Measurements from ENCODE around the gene DNAH6. TPM values are rescaled to one million over a fixed set of nuclear protein-coding genes. Genes with fewer than 3 reads are reported as not detected.

DNAH6 gene
- total RNA-seq, 3 donors from 2014 or later: 2.3 to 4.1 (median 3.0) TPM

DNA sequence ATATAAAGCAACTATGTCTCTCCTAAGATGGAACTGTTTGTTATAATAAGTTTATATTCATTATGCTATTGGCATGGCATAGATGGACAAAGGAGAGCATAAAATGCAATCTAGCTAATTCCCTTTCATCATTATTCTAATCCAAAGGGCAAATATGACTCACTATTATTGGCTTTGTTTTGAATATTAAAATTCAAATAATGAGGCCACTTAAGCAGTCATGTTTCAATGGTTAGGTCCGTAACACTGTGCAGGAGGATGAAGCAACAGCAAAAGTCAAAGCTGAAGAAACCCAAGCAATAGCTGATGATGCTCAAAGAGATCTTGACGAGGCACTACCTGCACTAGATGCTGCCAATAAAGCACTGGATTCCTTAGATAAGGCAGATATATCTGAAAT, 187.5 kb downstream of the DNAH6 start:
- no peaks in the 10 kb centered on the region for H3K9me3 ChIP-seq
- intact Hi-C loops (cut with DNase I; ENCODE audit: low total_unique reads): no loop called here
- no peaks in the 10 kb centered on the region for H3K27me3 ChIP-seq
- no peak overlapping the region for H3K27ac ChIP-seq
- H3K36me3 ChIP-seq: no peaks in the 10 kb centered on the region
- TF ChIP-seq POLR2AphosphoS5 (IDR thresholded peaks at IDR 0.05) (no peak), POLR2A (IDR thresholded peaks at IDR 0.05) (no peak)
- TF ChIP-seq, protein P1, sequence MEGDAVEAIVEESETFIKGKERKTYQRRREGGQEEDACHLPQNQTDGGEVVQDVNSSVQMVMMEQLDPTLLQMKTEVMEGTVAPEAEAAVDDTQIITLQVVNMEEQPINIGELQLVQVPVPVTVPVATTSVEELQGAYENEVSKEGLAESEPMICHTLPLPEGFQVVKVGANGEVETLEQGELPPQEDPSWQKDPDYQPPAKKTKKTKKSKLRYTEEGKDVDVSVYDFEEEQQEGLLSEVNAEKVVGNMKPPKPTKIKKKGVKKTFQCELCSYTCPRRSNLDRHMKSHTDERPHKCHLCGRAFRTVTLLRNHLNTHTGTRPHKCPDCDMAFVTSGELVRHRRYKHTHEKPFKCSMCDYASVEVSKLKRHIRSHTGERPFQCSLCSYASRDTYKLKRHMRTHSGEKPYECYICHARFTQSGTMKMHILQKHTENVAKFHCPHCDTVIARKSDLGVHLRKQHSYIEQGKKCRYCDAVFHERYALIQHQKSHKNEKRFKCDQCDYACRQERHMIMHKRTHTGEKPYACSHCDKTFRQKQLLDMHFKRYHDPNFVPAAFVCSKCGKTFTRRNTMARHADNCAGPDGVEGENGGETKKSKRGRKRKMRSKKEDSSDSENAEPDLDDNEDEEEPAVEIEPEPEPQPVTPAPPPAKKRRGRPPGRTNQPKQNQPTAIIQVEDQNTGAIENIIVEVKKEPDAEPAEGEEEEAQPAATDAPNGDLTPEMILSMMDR (IDR thresholded peaks at IDR 0.05): no peak
- DNase-seq (ENCODE audit: low spot score in 2 of 2): no peak
- H3K4me1 ChIP-seq: no peaks in the 10 kb centered on the region
- H3K4me3 ChIP-seq: no peak overlapping the region

DNA sequence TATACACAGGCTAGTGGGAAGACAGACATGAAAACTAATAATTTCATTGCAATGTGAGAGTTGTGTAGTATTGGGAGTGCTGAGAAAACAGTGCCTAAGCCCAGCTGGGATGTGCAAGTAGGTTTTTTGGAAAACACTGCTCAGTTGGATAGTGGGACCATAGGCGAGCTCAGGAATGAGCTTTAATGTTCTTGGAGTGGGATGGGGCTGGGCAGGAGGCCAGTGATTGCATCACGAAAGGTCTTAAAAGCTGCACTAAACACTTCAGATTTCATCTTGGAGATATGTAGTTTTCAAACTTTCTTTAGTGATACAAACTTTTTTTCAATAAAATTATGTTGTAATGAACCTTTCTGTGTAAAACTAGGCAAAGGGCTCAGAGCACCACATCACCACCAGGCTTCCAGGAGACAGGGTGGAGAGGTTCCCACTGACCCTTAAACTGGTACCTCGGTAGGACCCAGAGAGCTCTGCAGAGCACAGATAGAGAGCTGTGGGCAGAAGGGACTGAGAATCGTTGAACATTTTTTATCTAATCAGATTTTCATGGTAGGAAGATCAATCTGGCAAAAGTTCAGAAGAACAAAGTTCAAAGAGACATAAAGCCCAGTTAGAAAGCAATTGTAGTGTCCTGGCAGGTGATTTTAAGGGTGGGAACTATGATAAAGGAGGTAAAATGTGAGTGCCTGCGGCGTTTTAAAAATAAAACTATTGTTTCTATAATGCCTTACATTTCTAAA, 188.4 kb downstream of the DNAH6 start:
- Histone ChIP-seq H3K4me3 (no peak overlapping the region), H3K4me1 (no peaks in the 10 kb centered on the region), H3K36me3 (no peaks in the 10 kb centered on the region), H3K27me3 (no peaks in the 10 kb centered on the region), H3K27ac (no peak overlapping the region), H3K9me3 (no peaks in the 10 kb centered on the region)
- no peak for DNase-seq (ENCODE audit: low spot score in 2 of 2)
- intact Hi-C loops (cut with DNase I; ENCODE audit: low total_unique reads): no loop called here
- TF ChIP-seq POLR2A (IDR thresholded peaks at IDR 0.05) (no peak), POLR2AphosphoS5 (IDR thresholded peaks at IDR 0.05) (no peak)
- TF ChIP-seq, protein P1 (IDR thresholded peaks at IDR 0.05): no peak

DNA sequence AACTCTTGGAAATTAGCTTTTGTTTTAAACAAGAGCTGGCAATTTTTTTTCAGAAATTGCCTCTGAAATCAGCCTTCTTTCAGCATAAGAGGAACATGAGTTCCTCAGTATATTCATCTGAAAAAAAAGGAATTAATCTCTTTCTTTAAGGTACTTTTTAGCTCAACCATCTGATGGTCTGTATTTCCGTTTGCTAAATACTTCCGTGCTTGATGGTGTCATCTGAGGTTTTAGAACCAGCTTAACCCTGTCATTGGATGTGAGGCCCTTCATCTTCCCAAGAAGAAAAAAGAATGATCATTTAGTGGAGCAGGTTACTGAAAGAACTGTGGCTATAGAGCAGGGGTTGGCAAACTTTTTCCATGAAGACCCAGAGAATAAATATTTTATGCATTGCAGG, 189.6 kb downstream of the DNAH6 start:
- intact Hi-C loops (cut with DNase I; ENCODE audit: low total_unique reads): no loop called here
- no peaks in the 10 kb centered on the region for H3K9me3 ChIP-seq
- H3K36me3 ChIP-seq: no peaks in the 10 kb centered on the region
- no peaks in the 10 kb centered on the region for H3K4me1 ChIP-seq
- H3K27ac ChIP-seq: no peak overlapping the region
- TF ChIP-seq POLR2A (IDR thresholded peaks at IDR 0.05) (no peak), POLR2AphosphoS5 (IDR thresholded peaks at IDR 0.05) (no peak)
- TF ChIP-seq, protein P1 (IDR thresholded peaks at IDR 0.05): no peak
- H3K27me3 ChIP-seq: no peaks in the 10 kb centered on the region
- no peak for DNase-seq (ENCODE audit: low spot score in 2 of 2)
- H3K4me3 ChIP-seq: no peak overlapping the region

DNA sequence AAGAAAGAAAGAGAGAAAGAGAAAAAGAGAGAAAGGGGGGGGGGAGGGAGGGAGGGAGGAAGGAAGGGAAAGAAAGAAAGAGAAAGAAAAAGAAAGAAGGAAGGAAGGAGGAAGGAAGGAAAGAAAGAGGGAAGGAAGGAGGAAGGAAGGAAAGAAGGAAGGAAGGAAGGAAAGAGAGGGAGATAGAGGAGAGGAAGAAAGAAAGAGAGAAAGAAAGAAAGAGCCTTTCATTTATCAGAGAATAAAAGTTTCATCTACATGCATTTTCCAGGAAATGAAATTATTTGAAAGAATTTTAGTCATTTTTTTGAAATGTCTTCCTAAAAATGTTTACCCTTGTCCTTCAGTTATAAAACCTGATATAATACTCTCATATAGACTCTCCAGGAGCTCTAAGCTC, 192.1 kb downstream of the DNAH6 start:
- no peaks in the 10 kb centered on the region for H3K9me3 ChIP-seq
- no peaks in the 10 kb centered on the region for H3K36me3 ChIP-seq
- H3K27me3 ChIP-seq: no peaks in the 10 kb centered on the region
- intact Hi-C loops (cut with DNase I; ENCODE audit: low total_unique reads): no loop called here
- TF ChIP-seq POLR2A (IDR thresholded peaks at IDR 0.05): no peak
- TF ChIP-seq, protein P1 (IDR thresholded peaks at IDR 0.05): no peak
- no peak for TF ChIP-seq POLR2AphosphoS5 (IDR thresholded peaks at IDR 0.05)
- no peak overlapping the region for H3K4me3 ChIP-seq
- no peak overlapping the region for H3K27ac ChIP-seq
- no peaks in the 10 kb centered on the region for H3K4me1 ChIP-seq
- no peak for DNase-seq (ENCODE audit: low spot score in 2 of 2)

DNA sequence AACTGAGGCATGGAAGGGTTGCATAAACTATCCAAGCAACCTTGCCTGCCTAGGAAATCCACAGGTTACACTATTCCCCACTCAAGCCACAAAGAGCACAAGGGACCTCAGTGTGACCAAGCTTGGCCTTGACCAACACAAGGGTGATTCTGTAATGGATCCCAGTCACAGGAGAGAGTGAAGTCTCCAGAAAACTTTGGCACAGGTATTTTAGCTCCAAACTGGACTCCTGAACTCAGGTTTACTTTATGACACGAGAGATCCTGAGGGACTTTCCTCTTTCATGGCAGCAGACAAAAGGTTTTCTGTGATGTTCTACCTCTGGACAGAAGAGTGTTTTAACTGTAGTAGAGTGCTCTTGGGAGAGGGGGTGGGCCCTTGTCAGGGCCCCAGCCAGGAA, 195.4 kb downstream of the DNAH6 start:
- no peak overlapping the region for H3K27ac ChIP-seq
- no peaks in the 10 kb centered on the region for H3K4me1 ChIP-seq
- no peak overlapping the region for H3K4me3 ChIP-seq
- no peaks in the 10 kb centered on the region for H3K9me3 ChIP-seq
- DNase-seq (ENCODE audit: low spot score in 2 of 2): no peak
- TF ChIP-seq, protein P1 (IDR thresholded peaks at IDR 0.05): no peak
- no peak for TF ChIP-seq POLR2A (IDR thresholded peaks at IDR 0.05)
- TF ChIP-seq POLR2AphosphoS5 (IDR thresholded peaks at IDR 0.05): no peak
- H3K27me3 ChIP-seq: no peaks in the 10 kb centered on the region
- intact Hi-C loops (cut with DNase I; ENCODE audit: low total_unique reads): loop anchor here (5.0 kb wide), 1 partner anchor 1154 kb away; no protein-coding TSS in a partner anchor
- H3K36me3 ChIP-seq: no peaks in the 10 kb centered on the region
